Stimulated activated CD4-positive, alpha-beta T cell treated with anti-CD3 and anti-CD28 coated beads, TNF-alpha, amount 100 ng/mL, for 48 hours (primary cell): ENCODE data around the gene VPS8.
"Not testable (repeated sequence)": the region's sequence is repeated elsewhere in the genome, so short reads cannot be mapped to it uniquely, and the experiment has no call there.

Experiments
- DNase-seq, 3 donors: peaks; one replicate each; pipeline ENCODE4 v3.0.0-alpha.2; 2020; ENCODE audit warnings: low read depth in 3 of 3

The VPS8 gene

GRCh38 chr3:184914628-184915027, 102.7 kb downstream of the VPS8 start:
- no peak for DNase-seq

- no peak for DNase-seq
These were observed 106.8 kb downstream of the VPS8 start for GRCh38 chr3:184918750-184919149.

GRCh38 chr3:184919651-184920050, 107.7 kb downstream of the VPS8 start:
- no peak for DNase-seq

GRCh38 chr3:184924547-184924946, 112.6 kb downstream of the VPS8 start:
- no peak for DNase-seq

GRCh38 chr3:184927796-184928315, 115.9 kb downstream of the VPS8 start:
- no peak for DNase-seq

- DNase-seq, result no peak
These were observed 120.8 kb downstream of the VPS8 start for GRCh38 chr3:184932777-184933176.

GRCh38 chr3:184937611-184938010, 125.6 kb downstream of the VPS8 start:
- no peak for DNase-seq

- DNase-seq, result no peak
These were observed 129.4 kb downstream of the VPS8 start for GRCh38 chr3:184941408-184941807.

GRCh38 chr3:184942735-184943134, 130.8 kb downstream of the VPS8 start:
- DNase-seq, result no peak

GRCh38 chr3:184944241-184944640, 132.3 kb downstream of the VPS8 start:
- no peak for DNase-seq

GRCh38 chr3:184945886-184946625, 134.1 kb downstream of the VPS8 start:
- no peak for DNase-seq

GRCh38 chr3:184946917-184947316, 135.0 kb downstream of the VPS8 start:
- no peak for DNase-seq

- DNase-seq, result no peak
These were observed 137.4 kb downstream of the VPS8 start for GRCh38 chr3:184949251-184949965.

- DNase-seq, result not testable (repeated sequence)
These were observed 138.8 kb downstream of the VPS8 start for GRCh38 chr3:184950816-184951215.

- DNase-seq, result no peak
These were observed 140.7 kb downstream of the VPS8 start for GRCh38 chr3:184952671-184953070.

GRCh38 chr3:184953401-184953800, 141.4 kb downstream of the VPS8 start:
- no peak for DNase-seq

GRCh38 chr3:184954251-184954650, 142.3 kb downstream of the VPS8 start:
- no peak for DNase-seq

- DNase-seq, result not testable (repeated sequence)
These were observed 142.9 kb downstream of the VPS8 start for GRCh38 chr3:184954851-184955250.

GRCh38 chr3:184965639-184966430, 153.9 kb downstream of the VPS8 start:
- no peak for DNase-seq

- DNase-seq, result no peak
These were observed 156.1 kb downstream of the VPS8 start for GRCh38 chr3:184968115-184968514.

GRCh38 chr3:184970186-184970585, 158.2 kb downstream of the VPS8 start:
- no peak for DNase-seq

GRCh38 chr3:184977796-184978195, 165.8 kb downstream of the VPS8 start:
- DNase-seq, result no peak
